B cell (primary cell): ENCODE data around the gene CCT8L2. TPM values are rescaled to one million over a fixed set of nuclear protein-coding genes. Genes with fewer than 3 reads are reported as not detected.
"Not testable (repeated sequence)": the region's sequence is repeated elsewhere in the genome, so short reads cannot be mapped to it uniquely, and the experiment has no call there.

ENCODE experiments used
- ATAC-seq: fragments of 200-7000 bp; cut with Tn5 transposase; one replicate; pipeline ENCODE4 v1.10.0; 2021; ENCODE audit warnings: low read depth, mild to moderate bottlenecking, moderate number of reproducible peaks, moderate library complexity
- CTCF ChIA-PET: fragments of 350-600 bp; sonication (Branson Sonifier 250); formaldehyde crosslinking; loops from one replicate; lab custom pipeline; 2021; ENCODE audit warnings: antibody characterized with exemption, inconsistent platforms; lab: Charles Lee
- POLR2A ChIA-PET: fragments of 350-600 bp; sonication (Branson Sonifier 250); formaldehyde crosslinking; loops from one replicate; lab custom pipeline; 2021; ENCODE audit warnings: antibody characterized with exemption; lab: Charles Lee
- DNase-seq: peaks from one replicate; pipeline ENCODE4 v3.0.0; 2013
- H2AFZ ChIP-seq: 2 replicates; pipeline ENCODE4 v1.6.1; 2012; ENCODE audit warnings: mild to moderate bottlenecking, low read depth, low read length; ENCODE audit not compliant: insufficient read depth, poor library complexity, severe bottlenecking
- H3K27ac ChIP-seq, 2 donors: 1 replicate in 1 of 2; 2 replicates in 1 of 2; pipeline ENCODE4 v1.5.1; 2012 to 2013; ENCODE audit warnings: low read length in 2 of 2, mild to moderate bottlenecking in 2 of 2, moderate library complexity in 1 of 2
- H3K27me3 ChIP-seq, 4 experiments: fragments of 200-600 bp in 1 of 4; sonication (generic) in 1 of 4; replicated peaks in 1 of 4; 1 replicate in 2 of 4; 2 replicates in 2 of 4; pipeline versions ENCODE4 v1.6.1 to v1.7.0; 2013 to 2016; ENCODE audit warnings: low read length in 3 of 4, mild to moderate bottlenecking in 2 of 4, mixed read lengths in 1 of 4, moderate library complexity in 1 of 4; ENCODE audit not compliant: insufficient read depth in 4 of 4, control insufficient read depth in 3 of 4; ENCODE audit errors: control extremely low read depth in 1 of 4
- H3K36me3 ChIP-seq, 2 experiments: replicated peaks in 1 of 2; 1 replicate in 1 of 2; 2 replicates in 1 of 2; pipeline versions ENCODE4 v1.6.1 to v1.7.1; 2013; ENCODE audit warnings: low read length in 1 of 2; ENCODE audit not compliant: insufficient read depth in 2 of 2, control insufficient read depth in 1 of 2; ENCODE audit errors: control extremely low read depth in 1 of 2, extremely low read depth in 1 of 2
- H3K4me1 ChIP-seq, 2 donors: fragments of 200-600 bp in 1 of 2; sonication (generic) in 1 of 2; 1 replicate in 1 of 2; 2 replicates in 1 of 2; pipeline versions ENCODE4 v1.5.1 to v1.6.1; 2013 to 2017; ENCODE audit warnings: low read length in 2 of 2; ENCODE audit not compliant: control insufficient read depth in 2 of 2, insufficient read depth in 2 of 2
- H3K4me2 ChIP-seq: replicated peaks from 2 replicates; pipeline ENCODE3; 2012; ENCODE audit warnings: mild to moderate bottlenecking, low read depth, low read length; ENCODE audit not compliant: poor library complexity, severe bottlenecking
- H3K4me3 ChIP-seq, 5 experiments: fragments of 200-600 bp in 1 of 5; sonication (generic) in 1 of 5; 1 replicate in 3 of 5; 2 replicates in 2 of 5; pipeline versions ENCODE4 v1.5.1 to v1.7.0; 2011 to 2016; ENCODE audit warnings: low read length in 4 of 5, mild to moderate bottlenecking in 4 of 5, low read depth in 2 of 5, control low read depth in 1 of 5, moderate library complexity in 1 of 5; ENCODE audit not compliant: insufficient read depth in 1 of 5; ENCODE audit errors: control extremely low read depth in 1 of 5, extremely low read depth in 1 of 5
- H3K79me2 ChIP-seq: fragments of 200-600 bp; sonication (generic); one replicate; pipeline ENCODE4 v1.6.0; 2016; ENCODE audit warnings: low read length; ENCODE audit not compliant: control insufficient read depth, insufficient read depth
- H3K9ac ChIP-seq: fragments of 200-600 bp; sonication (generic); 2 replicates; pipeline ENCODE4 v1.6.1; 2017; ENCODE audit warnings: mild to moderate bottlenecking, low read length, moderate library complexity
- H3K9me3 ChIP-seq, 3 donors: one replicate each; pipeline versions ENCODE4 v1.6.1 to v1.7.1; 2013; ENCODE audit warnings: low read length in 2 of 3; ENCODE audit not compliant: control insufficient read depth in 2 of 3, insufficient read depth in 1 of 3; ENCODE audit errors: control extremely low read depth in 1 of 3
- H4K20me1 ChIP-seq: 2 replicates; pipeline ENCODE4 v1.6.0; 2012; ENCODE audit warnings: mild to moderate bottlenecking, low read length; ENCODE audit not compliant: insufficient read depth, control insufficient read depth, poor library complexity, severe bottlenecking
- H3K27ac Mint-ChIP-seq: one replicate; pipeline ENCODE4 v1.8.0; 2021; ENCODE audit warnings: mixed read lengths
- H3K27me3 Mint-ChIP-seq: one replicate; pipeline ENCODE4 v1.8.0; 2021; ENCODE audit warnings: mixed read lengths
- H3K4me1 Mint-ChIP-seq: one replicate; pipeline ENCODE4 v1.8.0; 2021; ENCODE audit warnings: mixed read lengths
- H3K4me3 Mint-ChIP-seq: one replicate; pipeline ENCODE4 v1.8.0; 2021; ENCODE audit warnings: mixed read lengths
- H3K9me3 Mint-ChIP-seq: one replicate; pipeline ENCODE4 v1.8.0; 2022; ENCODE audit warnings: mixed read lengths; ENCODE audit not compliant: insufficient read depth
- CTCF ChIP-seq: fragments of 200-600 bp; IDR thresholded peaks from one replicate; pipeline ENCODE4 v1.8.0; 2022; ENCODE audit warnings: antibody characterized with exemption, mild to moderate bottlenecking
- EZH2 ChIP-seq: IDR thresholded peaks from 2 replicates; pipeline ENCODE4 v1.6.1; 2012; ENCODE audit warnings: borderline replicate concordance, low read depth, mild to moderate bottlenecking, moderate library complexity, low read length; ENCODE audit not compliant: insufficient read depth, poor library complexity, severe bottlenecking
- WGBS: methylation state at CpG from one replicate; pipeline ENCODE4 v1.1.5; 2013; ENCODE audit warnings: missing lambda C conversion rate; ENCODE audit not compliant: insufficient coverage; 5-methylcytosine and 5-hydroxymethylcytosine counted together
- intact Hi-C: fragments of 100-400 bp; cut with micrococcal nuclease; formaldehyde crosslinking; loops from one replicate; pipeline ENCODE4 v1.10.0; 2022
- polyA plus RNA-seq: library from polyadenylated mRNA; depleted of rRNA; stranded (reverse); fragments of >200 nt; gene quantifications from 2 replicates; pipeline ENCODE4 v1.2.3, GENCODE V29; 2012
- total RNA-seq, 2 donors: library from RNA; stranded (reverse); fragments of 120-200 nt in 1 of 2; gene quantifications; 1 replicate in 1 of 2; 2 replicates in 1 of 2; pipeline versions ENCODE4 v1.2.3 to v1.2.4, GENCODE V29; 2013 to 2022

The CCT8L2 gene
- total and polyA plus RNA-seq, 2 donors (not counting 1 experiment from before 2014, with no cell fraction given), result not detected

- 100% methylated on average over 1 of the region's 6 CpGs for WGBS
Observed at GRCh38 chr22:16568425-16568758, 24.2 kb downstream of the CCT8L2 start.

GRCh38 chr22:16567617-16568424 lies 24.8 kb downstream of the CCT8L2 start:
- H4K20me1 ChIP-seq, H3K4me1 Mint-ChIP-seq, H3K27ac Mint-ChIP-seq, POLR2A ChIA-PET, H2AFZ ChIP-seq, ATAC-seq, H3K79me2 ChIP-seq, CTCF ChIA-PET, H3K27ac ChIP-seq, H3K4me2 ChIP-seq, H3K4me3 Mint-ChIP-seq, H3K4me1 ChIP-seq, H3K9me3 Mint-ChIP-seq, H3K36me3 ChIP-seq, H3K27me3 Mint-ChIP-seq, H3K9ac ChIP-seq, H3K27me3 ChIP-seq, intact Hi-C loops, DNase-seq, H3K4me3 ChIP-seq: not testable (repeated sequence)
- WGBS, result 93% methylated on average over 13 of the region's 13 CpGs
- peaks cover 0 to 52% (median 0%) of the 10 kb centered on the region in 3 donors for H3K9me3 ChIP-seq

More at GRCh38 chr22:16568425-16568758, 24.2 kb downstream of the CCT8L2 start:
- TF ChIP-seq EZH2, result no peak
- TF ChIP-seq CTCF, result no peak
- no peaks in the 10 kb centered on the region for H3K27me3 Mint-ChIP-seq
- H4K20me1 ChIP-seq, result no peaks in the 10 kb centered on the region
- no peaks in the 10 kb centered on the region for H3K27me3 ChIP-seq
- ChIA-PET CTCF (no interaction called here), POLR2A (no interaction called here)
- no peak for DNase-seq
- H3K27ac ChIP-seq, result no peak overlapping the region
- intact Hi-C loops, result no loop called here
- H3K9me3 ChIP-seq, result peaks cover 0 to 46% (median 0%) of the 10 kb centered on the region in 3 donors
- no peaks in the 10 kb centered on the region for H3K36me3 ChIP-seq
- no peak overlapping the region for H2AFZ ChIP-seq
- H3K9ac ChIP-seq, result no peak overlapping the region
- no peaks in the 10 kb centered on the region for H3K9me3 Mint-ChIP-seq
- no peaks in the 10 kb centered on the region for H3K4me1 Mint-ChIP-seq
- H3K4me3 ChIP-seq, result no peak overlapping the region
- no peak overlapping the region for H3K4me3 Mint-ChIP-seq
- no peaks in the 10 kb centered on the region for H3K4me1 ChIP-seq
- H3K79me2 ChIP-seq, result no peaks in the 10 kb centered on the region
- no peak for ATAC-seq
- H3K27ac Mint-ChIP-seq, result no peak overlapping the region
- H3K4me2 ChIP-seq, result no peak overlapping the region

GRCh38 chr22:16566421-16567151 lies 26.0 kb downstream of the CCT8L2 start:
- H3K9ac ChIP-seq, POLR2A ChIA-PET, H3K36me3 ChIP-seq, H3K27me3 Mint-ChIP-seq, H3K79me2 ChIP-seq, H3K27ac ChIP-seq, CTCF ChIA-PET, H3K4me3 ChIP-seq, H3K4me1 ChIP-seq, H3K4me1 Mint-ChIP-seq, H3K27ac Mint-ChIP-seq, H3K9me3 Mint-ChIP-seq, H3K4me3 Mint-ChIP-seq, DNase-seq, H4K20me1 ChIP-seq, ATAC-seq, H3K27me3 ChIP-seq, H3K4me2 ChIP-seq, H2AFZ ChIP-seq, intact Hi-C loops: not testable (repeated sequence)
- peaks cover 0 to 64% (median 0%) of the 10 kb centered on the region in 3 donors for H3K9me3 ChIP-seq
- WGBS, result 94% methylated on average over 7 of the region's 7 CpGs
